Upper lobe of left lung (tissue), 4 donors: Measurements from ENCODE around the gene SLC27A4.

Experiments
- EP300 ChIP-seq, 4 donors: sonication (generic); formaldehyde crosslinking; IDR thresholded peaks; one replicate each; pipeline ENCODE4 v1.5.1; 2017; ENCODE audit warnings: antibody characterized with exemption in 4 of 4, control low read depth in 2 of 4
- POLR2AphosphoS5 ChIP-seq, 2 donors: sonication (generic); formaldehyde crosslinking; IDR thresholded peaks; one replicate each; pipeline ENCODE4 v1.5.1; 2017; ENCODE audit warnings: antibody characterized with exemption in 2 of 2
- TF ChIP-seq, protein P1 (sequence below), 6 experiments: fragments of 450-650 bp in 4 of 6; fragments of 200-600 bp in 2 of 6; sonication (generic) in 2 of 6; IDR thresholded peaks; one replicate each; pipeline ENCODE4 v1.5.1; 2016 to 2019; ENCODE audit warnings: antibody characterized with exemption in 6 of 6

DNA sequence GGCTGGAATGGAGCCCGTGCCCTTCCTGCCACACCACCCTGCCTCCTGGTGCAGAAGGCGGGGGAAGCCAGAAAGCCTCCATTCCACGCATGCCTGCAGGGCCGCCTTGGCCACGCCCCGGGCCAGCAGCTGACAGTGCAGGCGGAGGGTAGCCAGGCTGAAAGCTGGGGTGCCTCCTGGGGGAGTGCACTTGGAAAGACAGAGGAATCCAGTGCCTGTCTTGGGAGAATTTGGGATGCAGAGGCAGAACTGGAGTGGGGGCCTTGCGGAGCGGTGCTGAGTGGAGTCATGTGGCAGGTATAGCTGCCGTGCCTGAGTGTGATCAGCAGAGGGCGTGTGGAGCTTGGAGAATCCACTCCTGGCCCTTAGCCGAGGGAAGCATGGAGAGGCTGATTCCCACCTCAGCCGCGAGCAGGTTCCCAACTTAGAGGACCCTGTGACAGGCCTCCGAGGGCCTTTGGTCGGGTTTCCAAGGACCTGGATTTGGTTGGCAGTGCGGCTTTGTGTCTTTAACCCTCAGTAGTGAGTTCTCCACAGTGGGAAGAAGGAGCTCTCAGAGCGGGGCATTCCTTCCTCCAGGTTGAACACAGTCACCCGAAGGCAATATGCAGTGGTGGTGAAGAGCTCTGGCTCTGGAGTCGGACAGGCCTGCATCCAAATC is 21.8 kb downstream of the SLC27A4 start:
- TF ChIP-seq, protein P1, sequence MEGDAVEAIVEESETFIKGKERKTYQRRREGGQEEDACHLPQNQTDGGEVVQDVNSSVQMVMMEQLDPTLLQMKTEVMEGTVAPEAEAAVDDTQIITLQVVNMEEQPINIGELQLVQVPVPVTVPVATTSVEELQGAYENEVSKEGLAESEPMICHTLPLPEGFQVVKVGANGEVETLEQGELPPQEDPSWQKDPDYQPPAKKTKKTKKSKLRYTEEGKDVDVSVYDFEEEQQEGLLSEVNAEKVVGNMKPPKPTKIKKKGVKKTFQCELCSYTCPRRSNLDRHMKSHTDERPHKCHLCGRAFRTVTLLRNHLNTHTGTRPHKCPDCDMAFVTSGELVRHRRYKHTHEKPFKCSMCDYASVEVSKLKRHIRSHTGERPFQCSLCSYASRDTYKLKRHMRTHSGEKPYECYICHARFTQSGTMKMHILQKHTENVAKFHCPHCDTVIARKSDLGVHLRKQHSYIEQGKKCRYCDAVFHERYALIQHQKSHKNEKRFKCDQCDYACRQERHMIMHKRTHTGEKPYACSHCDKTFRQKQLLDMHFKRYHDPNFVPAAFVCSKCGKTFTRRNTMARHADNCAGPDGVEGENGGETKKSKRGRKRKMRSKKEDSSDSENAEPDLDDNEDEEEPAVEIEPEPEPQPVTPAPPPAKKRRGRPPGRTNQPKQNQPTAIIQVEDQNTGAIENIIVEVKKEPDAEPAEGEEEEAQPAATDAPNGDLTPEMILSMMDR (IDR thresholded peaks at IDR 0.05): peak; percentile 82 to 95 (median 92)
- TF ChIP-seq POLR2AphosphoS5 (IDR thresholded peaks at IDR 0.05): no peak
- TF ChIP-seq EP300 (IDR thresholded peaks at IDR 0.05): no peak
